ENCODE results near the gene LINGO1.

Gene LINGO1, protein sequence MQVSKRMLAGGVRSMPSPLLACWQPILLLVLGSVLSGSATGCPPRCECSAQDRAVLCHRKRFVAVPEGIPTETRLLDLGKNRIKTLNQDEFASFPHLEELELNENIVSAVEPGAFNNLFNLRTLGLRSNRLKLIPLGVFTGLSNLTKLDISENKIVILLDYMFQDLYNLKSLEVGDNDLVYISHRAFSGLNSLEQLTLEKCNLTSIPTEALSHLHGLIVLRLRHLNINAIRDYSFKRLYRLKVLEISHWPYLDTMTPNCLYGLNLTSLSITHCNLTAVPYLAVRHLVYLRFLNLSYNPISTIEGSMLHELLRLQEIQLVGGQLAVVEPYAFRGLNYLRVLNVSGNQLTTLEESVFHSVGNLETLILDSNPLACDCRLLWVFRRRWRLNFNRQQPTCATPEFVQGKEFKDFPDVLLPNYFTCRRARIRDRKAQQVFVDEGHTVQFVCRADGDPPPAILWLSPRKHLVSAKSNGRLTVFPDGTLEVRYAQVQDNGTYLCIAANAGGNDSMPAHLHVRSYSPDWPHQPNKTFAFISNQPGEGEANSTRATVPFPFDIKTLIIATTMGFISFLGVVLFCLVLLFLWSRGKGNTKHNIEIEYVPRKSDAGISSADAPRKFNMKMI

DNA sequence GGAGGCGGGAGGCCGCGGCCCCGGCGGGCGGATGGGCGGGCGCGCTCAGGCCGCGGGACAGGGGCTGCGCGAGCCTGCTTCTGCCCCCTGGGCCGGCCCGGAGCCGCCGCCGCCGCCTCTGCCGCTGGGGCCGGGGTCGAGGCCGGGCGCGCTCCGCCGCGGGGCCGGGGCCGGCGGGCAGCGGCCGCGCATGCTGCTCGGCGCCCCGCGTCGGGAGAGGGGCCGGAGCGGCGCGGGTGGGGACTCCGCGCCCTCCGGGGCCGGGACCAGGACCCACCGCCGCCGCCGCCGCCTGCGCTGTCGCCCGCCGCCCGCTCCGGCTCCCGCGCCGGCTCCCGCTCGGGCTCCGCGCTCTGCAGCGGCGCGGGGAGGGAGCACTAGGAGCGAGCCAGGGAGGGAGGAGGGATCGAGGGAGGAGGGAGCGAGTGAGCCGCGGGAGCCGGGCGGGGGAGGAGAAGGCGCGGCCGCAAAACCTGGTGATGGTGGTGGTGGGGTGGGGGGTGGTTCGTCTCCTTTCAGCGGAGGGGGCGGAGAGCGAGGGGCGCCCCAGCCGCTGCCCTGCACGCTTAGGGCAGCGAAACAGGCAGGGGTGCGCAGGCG, at the start of gene LINGO1:
Gene LINGO1 (minus strand): TSS at position 379 of the 600 bp plus-strand sequence. CDS start 597 bp downstream, outside the sequence.
- no peaks in the 10 kb centered on the region for H3K36me3 Mint-ChIP-seq (ENCODE audit: low read depth)
- no peak within 1 kb of the TSS for H3K4me3 Mint-ChIP-seq
- no peaks in the 10 kb centered on the region for H3K9me3 Mint-ChIP-seq
- no peak for DNase-seq (ENCODE audit: low spot score)
- no peaks in the 10 kb centered on the region for H3K4me1 Mint-ChIP-seq (ENCODE audit: low read depth)
- peaks cover 59% of the 10 kb centered on the region for H3K27me3 Mint-ChIP-seq (ENCODE audit: low read depth)
- H3K27ac Mint-ChIP-seq: no peak within 1 kb of the TSS

DNA sequence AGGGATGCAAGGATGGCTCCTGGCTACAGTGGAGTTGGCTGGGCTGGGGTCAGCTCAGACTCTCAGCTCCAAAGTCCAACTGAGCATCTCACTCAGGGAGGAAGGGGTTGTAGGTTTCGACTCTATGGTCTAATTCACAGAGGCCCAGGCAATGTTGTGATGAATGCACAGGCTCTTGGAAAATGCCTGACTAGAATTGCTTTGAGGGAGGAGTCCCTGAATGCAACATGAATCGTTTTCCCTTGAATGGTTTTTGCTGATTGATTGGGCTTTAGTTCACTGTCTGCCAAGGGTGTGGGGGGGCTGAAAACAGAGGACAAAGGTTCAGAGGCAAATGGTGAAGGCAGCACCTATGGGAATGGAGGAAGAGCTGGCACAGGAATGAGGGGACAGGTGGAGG, 48.6 kb upstream of the LINGO1 start:
- no peak for DNase-seq (ENCODE audit: low spot score)
- Mint-ChIP-seq H3K4me3 (no peak overlapping the region), H3K36me3 (ENCODE audit: low read depth) (no peaks in the 10 kb centered on the region), H3K4me1 (ENCODE audit: low read depth) (no peaks in the 10 kb centered on the region), H3K27me3 (ENCODE audit: low read depth) (no peaks in the 10 kb centered on the region), H3K27ac (no peak overlapping the region), H3K9me3 (no peaks in the 10 kb centered on the region)

DNA sequence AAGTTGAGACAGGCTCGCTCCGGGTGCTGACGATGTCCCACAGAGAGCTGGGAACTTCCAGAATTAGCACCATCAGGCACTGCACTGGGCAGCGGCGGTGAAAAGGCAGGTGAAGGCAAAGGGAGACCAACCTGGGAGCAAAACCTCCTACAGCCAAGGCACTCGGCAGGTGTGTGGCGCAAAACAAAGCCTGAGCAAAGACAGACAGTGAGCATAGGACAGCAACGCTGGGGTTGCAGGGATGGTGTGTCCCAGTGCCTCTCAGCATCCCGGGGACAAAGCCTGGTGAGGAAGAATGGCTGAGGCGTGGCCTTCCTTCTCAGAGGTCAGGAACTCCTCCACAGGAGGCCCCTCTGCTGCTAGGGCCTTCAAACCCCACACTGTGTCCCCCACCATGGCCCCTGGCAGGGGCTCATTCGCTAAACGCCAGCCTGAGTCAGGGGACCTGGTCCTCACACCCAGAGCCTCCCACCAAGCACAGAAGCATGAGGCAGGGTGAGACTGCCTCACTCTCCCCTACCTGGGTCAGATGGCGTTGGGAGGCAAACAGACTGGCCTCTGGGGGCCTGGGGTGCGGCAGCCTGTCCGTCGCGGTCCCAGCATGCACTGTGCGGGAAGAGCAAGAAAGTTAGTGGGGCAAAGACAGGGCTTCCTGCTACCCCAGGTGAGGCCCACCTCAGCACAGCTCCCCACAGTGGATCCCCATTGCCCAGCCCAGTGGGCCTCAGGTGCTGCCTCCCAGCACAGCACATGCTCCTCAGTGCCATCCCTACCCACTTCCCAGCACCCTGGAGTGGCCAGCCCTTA, 44.1 kb upstream of the LINGO1 start:
- H3K4me1 Mint-ChIP-seq (ENCODE audit: low read depth): no peaks in the 10 kb centered on the region
- no peaks in the 10 kb centered on the region for H3K27me3 Mint-ChIP-seq (ENCODE audit: low read depth)
- H3K9me3 Mint-ChIP-seq: no peaks in the 10 kb centered on the region
- no peaks in the 10 kb centered on the region for H3K36me3 Mint-ChIP-seq (ENCODE audit: low read depth)
- no peak overlapping the region for H3K27ac Mint-ChIP-seq
- no peak overlapping the region for H3K4me3 Mint-ChIP-seq
- DNase-seq (ENCODE audit: low spot score): no peak

DNA sequence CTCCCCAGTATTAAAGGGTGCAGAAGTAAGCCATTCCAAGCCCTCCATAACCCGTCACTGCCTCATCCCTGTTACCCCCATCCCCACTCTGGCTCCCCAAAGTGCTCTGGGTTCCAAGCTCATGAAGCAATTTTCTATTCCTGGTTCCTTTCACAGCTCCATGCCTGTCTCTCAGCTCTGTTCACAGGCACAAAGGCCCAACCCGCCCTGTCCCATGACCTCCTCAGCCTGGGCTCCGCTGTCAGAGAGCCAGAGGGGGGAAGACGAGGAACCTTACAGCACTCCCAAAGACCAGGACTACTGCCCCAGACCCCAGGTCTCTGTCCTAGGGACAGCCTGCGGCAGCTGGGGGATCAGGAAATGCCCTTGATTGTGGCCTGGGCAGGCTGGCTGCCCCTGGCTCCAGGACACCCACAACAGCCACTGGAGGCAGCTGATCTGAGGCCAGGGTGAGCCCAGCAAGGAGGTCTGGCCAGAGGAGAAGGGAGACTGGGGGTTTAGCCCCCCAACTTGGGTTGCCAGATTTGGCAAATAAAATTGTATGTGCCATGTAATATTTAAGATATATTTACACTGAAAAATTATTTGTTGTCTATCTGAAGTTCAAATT, 43.2 kb upstream of the LINGO1 start:
- Mint-ChIP-seq H3K4me3 (no peak overlapping the region), H3K27ac (no peak overlapping the region), H3K4me1 (ENCODE audit: low read depth) (no peaks in the 10 kb centered on the region), H3K27me3 (ENCODE audit: low read depth) (peaks cover 2% of the 10 kb centered on the region), H3K9me3 (no peaks in the 10 kb centered on the region), H3K36me3 (ENCODE audit: low read depth) (no peaks in the 10 kb centered on the region)
- no peak for DNase-seq (ENCODE audit: low spot score)

DNA sequence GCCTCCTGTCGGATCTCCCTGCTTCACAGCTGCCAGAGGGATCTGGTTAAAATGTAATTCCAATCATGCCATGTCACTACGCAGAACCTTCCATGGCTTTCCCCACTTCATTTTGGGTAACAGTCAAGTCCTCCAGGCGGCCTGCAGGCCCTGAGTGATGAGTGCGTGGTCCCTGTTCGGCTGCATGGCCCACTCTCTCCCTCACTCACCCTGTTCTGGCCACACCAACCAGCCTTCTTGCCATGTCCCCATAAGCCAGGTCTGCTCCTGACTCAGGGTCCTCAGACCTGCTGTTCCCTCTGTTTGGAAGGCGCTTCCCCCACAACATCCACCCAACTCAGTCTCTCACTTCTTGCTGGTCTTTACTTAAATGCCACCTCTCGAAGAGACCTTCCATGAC, 41.6 kb upstream of the LINGO1 start:
- peaks cover 5% of the 10 kb centered on the region for H3K27me3 Mint-ChIP-seq (ENCODE audit: low read depth)
- H3K9me3 Mint-ChIP-seq: no peaks in the 10 kb centered on the region
- no peaks in the 10 kb centered on the region for H3K36me3 Mint-ChIP-seq (ENCODE audit: low read depth)
- no peak overlapping the region for H3K4me3 Mint-ChIP-seq
- H3K4me1 Mint-ChIP-seq (ENCODE audit: low read depth): no peaks in the 10 kb centered on the region
- DNase-seq (ENCODE audit: low spot score): no peak
- no peak overlapping the region for H3K27ac Mint-ChIP-seq

DNA sequence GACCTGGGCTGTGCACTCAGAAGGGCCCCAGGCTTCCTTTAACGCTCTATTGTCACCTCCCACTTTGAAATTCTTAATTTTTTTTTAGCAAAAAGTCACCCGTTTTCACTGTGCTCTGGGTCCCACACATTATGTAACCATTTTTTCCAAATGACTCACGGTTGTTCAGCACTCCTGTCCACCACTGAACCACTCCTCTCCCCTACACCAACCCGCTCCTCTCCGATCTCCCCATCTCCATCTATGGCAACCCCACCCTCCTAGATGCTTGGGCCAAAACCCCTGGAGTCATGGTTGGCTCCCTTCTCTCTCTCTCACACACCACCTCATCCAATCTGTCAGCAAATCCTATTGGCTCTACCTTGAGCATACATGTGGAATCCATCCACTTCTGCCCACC, 41.2 kb upstream of the LINGO1 start:
- H3K4me1 Mint-ChIP-seq (ENCODE audit: low read depth): no peaks in the 10 kb centered on the region
- H3K9me3 Mint-ChIP-seq: no peaks in the 10 kb centered on the region
- no peak for DNase-seq (ENCODE audit: low spot score)
- H3K27ac Mint-ChIP-seq: no peak overlapping the region
- no peak overlapping the region for H3K4me3 Mint-ChIP-seq
- peaks cover 7% of the 10 kb centered on the region for H3K27me3 Mint-ChIP-seq (ENCODE audit: low read depth)
- H3K36me3 Mint-ChIP-seq (ENCODE audit: low read depth): no peaks in the 10 kb centered on the region

DNA sequence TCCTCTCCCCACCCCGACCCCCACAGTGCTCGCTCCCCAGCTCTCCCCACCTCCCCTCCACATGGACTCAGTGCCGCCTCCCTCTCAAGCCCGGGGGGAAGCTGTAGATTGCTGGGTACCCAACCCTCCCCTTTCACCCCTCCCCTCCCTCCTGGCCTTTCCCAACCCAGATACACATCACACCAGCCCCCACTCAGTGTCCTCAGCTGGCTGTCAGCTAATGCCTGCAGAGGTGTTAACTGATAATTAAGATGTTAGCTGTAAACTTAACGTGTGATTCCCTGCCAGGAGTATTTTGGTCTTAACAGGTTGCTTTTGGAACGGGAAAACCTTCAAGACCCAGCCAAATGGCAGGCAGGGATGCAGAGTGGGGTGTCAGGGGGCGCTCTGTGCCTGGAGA, 39.4 kb upstream of the LINGO1 start:
- peaks cover 7% of the 10 kb centered on the region for H3K27me3 Mint-ChIP-seq (ENCODE audit: low read depth)
- no peaks in the 10 kb centered on the region for H3K36me3 Mint-ChIP-seq (ENCODE audit: low read depth)
- no peaks in the 10 kb centered on the region for H3K9me3 Mint-ChIP-seq
- H3K4me3 Mint-ChIP-seq: no peak overlapping the region
- H3K27ac Mint-ChIP-seq: no peak overlapping the region
- no peaks in the 10 kb centered on the region for H3K4me1 Mint-ChIP-seq (ENCODE audit: low read depth)
- DNase-seq (ENCODE audit: low spot score): no peak

DNA sequence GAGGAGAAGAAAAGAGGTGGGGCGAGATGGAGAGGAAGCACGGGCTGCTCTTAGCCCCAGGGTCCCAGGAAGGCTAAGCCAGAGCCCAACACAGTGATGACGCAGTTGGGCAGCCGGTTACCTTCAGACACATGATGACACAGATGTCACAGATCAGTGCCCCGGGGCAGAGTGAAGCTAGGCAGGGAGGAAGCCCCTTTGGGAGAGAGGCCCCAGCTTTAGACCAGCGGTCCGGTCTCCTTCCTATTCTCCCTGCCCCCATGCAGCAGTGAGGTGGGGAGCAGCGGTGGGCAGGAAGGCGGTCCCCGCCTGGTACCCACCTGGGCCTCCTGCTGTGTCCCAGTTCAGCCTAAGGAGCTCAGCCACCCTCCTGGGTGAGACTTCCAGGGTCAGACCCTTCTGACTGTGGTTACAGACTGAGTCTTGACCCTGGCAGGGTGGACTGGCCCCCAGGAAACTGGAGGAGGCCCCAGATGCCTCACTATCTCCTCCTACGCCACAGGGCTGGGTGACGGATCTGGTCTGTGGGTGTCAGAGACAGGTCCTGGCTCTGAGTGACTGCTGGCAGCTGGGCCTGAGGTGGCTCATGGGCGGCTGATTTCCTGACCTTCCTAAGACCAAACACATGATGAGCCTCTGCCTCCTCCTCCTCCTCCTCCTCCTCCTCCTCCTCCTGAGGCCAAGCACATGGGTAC, 38.8 kb upstream of the LINGO1 start:
- Mint-ChIP-seq H3K27ac (no peak overlapping the region), H3K4me1 (ENCODE audit: low read depth) (no peaks in the 10 kb centered on the region), H3K9me3 (no peaks in the 10 kb centered on the region), H3K36me3 (ENCODE audit: low read depth) (no peaks in the 10 kb centered on the region), H3K4me3 (no peak overlapping the region), H3K27me3 (ENCODE audit: low read depth) (peaks cover 7% of the 10 kb centered on the region)
- no peak for DNase-seq (ENCODE audit: low spot score)

DNA sequence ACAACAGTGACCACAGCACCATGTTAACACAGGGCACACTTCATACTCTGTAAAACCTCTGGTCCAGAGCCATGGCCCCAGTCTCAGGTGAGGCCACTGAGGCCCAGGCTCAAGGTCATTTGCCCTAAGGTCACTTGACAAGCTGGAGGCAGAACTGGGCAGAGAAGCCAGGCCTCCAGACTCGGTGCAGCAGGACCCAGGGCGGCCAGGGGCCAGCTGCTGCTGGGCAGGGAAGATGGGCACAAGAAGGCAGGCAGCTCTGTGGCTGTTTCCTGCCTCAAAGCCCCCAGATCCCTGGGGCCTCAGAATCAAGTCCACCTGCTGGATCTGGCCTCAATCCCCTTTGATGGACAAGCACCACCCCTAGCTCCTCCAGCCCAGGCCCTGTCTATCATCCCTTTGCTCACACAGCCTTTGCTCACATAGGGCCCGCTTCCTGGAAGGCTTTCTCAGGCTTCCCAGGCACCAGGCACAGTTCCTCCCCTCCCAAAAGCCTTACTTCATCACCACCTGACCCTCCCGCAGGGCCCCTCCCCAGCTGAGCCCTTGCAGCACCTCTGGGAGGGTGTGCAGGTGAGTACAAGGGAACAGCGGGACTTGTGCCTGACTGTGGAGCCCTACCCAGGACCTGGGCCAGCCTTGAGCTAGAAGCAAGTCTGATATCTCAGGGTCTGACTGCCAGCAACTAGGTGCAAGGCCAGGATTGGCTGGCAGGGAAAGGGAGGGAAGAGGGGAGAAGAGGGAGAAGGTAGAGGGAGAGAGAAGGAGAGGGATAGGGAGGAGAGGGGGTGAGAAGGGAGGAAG, 38.0 kb upstream of the LINGO1 start:
- H3K4me3 Mint-ChIP-seq: no peak overlapping the region
- H3K27me3 Mint-ChIP-seq (ENCODE audit: low read depth): peaks cover 7% of the 10 kb centered on the region
- no peak for DNase-seq (ENCODE audit: low spot score)
- no peak overlapping the region for H3K27ac Mint-ChIP-seq
- H3K36me3 Mint-ChIP-seq (ENCODE audit: low read depth): no peaks in the 10 kb centered on the region
- H3K4me1 Mint-ChIP-seq (ENCODE audit: low read depth): no peaks in the 10 kb centered on the region
- H3K9me3 Mint-ChIP-seq: no peaks in the 10 kb centered on the region

DNA sequence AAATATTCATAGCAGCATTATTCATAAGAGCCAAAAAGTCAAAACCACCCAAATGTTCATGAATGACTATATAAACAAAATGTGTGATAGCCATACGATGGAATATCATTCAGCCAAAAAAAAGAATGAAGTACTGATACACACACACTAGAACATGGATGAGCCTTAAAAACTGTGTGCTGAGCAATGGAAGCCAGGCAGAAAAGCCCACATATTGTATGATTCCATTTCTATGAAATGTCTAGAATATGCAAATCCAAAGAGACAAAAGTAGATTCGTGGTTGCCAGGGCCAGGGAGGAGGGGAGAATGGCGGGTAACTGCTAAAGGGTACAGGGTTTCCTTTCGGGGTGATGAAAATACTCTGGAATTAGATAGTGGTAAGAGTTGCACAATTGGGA, 37.2 kb upstream of the LINGO1 start:
- H3K4me3 Mint-ChIP-seq: no peak overlapping the region
- no peaks in the 10 kb centered on the region for H3K36me3 Mint-ChIP-seq (ENCODE audit: low read depth)
- no peak overlapping the region for H3K27ac Mint-ChIP-seq
- no peaks in the 10 kb centered on the region for H3K9me3 Mint-ChIP-seq
- peaks cover 7% of the 10 kb centered on the region for H3K27me3 Mint-ChIP-seq (ENCODE audit: low read depth)
- no peak for DNase-seq (ENCODE audit: low spot score)
- no peaks in the 10 kb centered on the region for H3K4me1 Mint-ChIP-seq (ENCODE audit: low read depth)

DNA sequence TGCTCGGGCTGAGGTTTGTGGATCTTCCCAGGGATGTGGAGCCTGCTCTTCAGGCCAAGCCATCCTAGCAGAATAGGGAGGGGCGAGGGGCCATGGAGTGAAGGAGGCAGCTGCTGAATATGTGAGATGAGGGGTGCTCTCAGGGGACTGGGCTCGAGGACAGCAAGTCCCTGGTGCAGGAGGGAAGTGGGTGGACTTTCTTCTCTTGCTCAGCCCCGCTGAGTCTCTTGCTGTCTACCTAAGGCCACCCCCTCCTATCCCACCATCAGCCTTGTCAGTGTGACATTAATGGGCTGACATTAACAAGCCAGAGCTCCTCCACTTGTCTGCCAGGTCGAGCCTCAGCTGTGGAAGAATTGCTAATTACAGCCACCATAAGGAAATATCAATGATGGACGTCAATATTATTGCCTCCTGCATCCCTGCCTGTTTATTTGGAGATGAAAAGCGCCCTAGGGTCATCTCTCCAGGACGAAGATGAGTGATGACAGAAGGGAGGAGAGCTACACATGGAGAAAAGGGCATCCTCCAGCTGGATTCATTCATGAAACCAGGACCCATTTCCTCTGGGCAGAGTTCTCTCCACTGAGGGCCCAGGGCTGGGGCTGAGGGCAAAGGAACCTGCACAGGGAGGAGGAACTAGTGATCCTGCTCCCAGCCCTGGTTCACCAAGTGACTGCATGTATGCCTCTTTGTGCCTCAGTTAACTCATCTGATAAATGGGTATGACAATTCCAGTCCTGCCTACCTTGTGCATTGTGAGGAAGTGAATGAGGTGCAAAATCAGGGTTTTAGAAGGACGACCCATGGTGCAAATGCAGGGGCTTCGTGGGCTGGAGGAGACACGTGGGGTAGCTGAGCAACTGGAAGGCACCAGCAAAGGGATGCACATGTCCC, 34.9 kb upstream of the LINGO1 start:
- Mint-ChIP-seq H3K36me3 (ENCODE audit: low read depth) (no peaks in the 10 kb centered on the region), H3K27me3 (ENCODE audit: low read depth) (peaks cover 7% of the 10 kb centered on the region), H3K27ac (no peak overlapping the region), H3K4me3 (no peak overlapping the region), H3K9me3 (no peaks in the 10 kb centered on the region), H3K4me1 (ENCODE audit: low read depth) (no peaks in the 10 kb centered on the region)
- no peak for DNase-seq (ENCODE audit: low spot score)

DNA sequence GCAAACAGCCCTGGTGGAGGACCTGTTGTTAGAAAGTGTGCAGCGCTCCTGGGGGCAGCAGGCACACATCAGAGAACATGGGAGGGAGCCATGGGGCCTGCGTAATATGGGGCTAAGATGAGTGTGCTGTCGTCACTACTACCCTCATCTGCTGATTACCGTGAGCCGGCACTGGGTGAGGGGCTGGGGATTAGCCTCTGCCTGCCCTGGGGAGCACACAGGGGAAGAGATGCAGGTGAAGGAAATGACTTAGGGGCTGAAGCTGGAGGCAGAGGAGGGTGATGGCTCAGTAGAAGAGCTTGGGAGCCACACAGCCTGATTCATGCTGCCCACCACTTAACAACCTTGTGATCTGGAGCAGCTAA, 33.6 kb upstream of the LINGO1 start:
- Mint-ChIP-seq H3K4me3 (no peak overlapping the region), H3K9me3 (no peaks in the 10 kb centered on the region), H3K36me3 (ENCODE audit: low read depth) (no peaks in the 10 kb centered on the region), H3K27me3 (ENCODE audit: low read depth) (peaks cover 7% of the 10 kb centered on the region), H3K27ac (no peak overlapping the region), H3K4me1 (ENCODE audit: low read depth) (no peaks in the 10 kb centered on the region)
- DNase-seq (ENCODE audit: low spot score): no peak

Data from T-helper 2 cell treated with Interferon-gamma antibody and Interleukin-4, amounts not matched to agents 5 μg/mL and 100 μg/mL, for 36 hours (primary cell).